ENCODE results near the gene KRT24. TPM values are rescaled to one million over a fixed set of nuclear protein-coding genes. Genes with fewer than 3 reads are reported as not detected.
"Not testable (repeated sequence)": the region's sequence is repeated elsewhere in the genome, so short reads cannot be mapped to it uniquely, and the experiment has no call there.

Gene KRT24
- total RNA-seq: not detected

- Histone ChIP-seq H3K27me3 (ENCODE audit: control insufficient read depth in 3 of 3, insufficient read depth in 3 of 3, low read length in 3 of 3) (peaks cover 0 to 4% (median 0%) of the 10 kb centered on the region in 3 donors), H3K36me3 (ENCODE audit: control insufficient read depth in 3 of 3, insufficient read depth in 3 of 3, low read length in 3 of 3) (no peaks in the 10 kb centered on the region), H3K4me3 (ENCODE audit: low read length in 3 of 3) (no peak within 1 kb of the TSS), H3K9ac (ENCODE audit: low read depth in 1 of 3, low read length in 3 of 3) (no peak within 1 kb of the TSS), H3K27ac (ENCODE audit: low read depth, low read length) (no peak within 1 kb of the TSS), H3K9me3 (ENCODE audit: control insufficient read depth in 3 of 3, low read length in 3 of 3) (no peaks in the 10 kb centered on the region), H3K4me1 (ENCODE audit: control insufficient read depth in 3 of 3, insufficient read depth in 3 of 3, low read length in 3 of 3) (peaks cover 0 to 6% (median 3%) of the 10 kb centered on the region in 3 donors)
These were observed at the start of gene KRT24 for GRCh38 chr17:40703652-40704051. KRT24 (minus strand) TSS chr17:40703752; CDS start chr17:40703693, 59 bp downstream.

- Histone ChIP-seq H3K27me3 (ENCODE audit: control insufficient read depth in 3 of 3, insufficient read depth in 3 of 3, low read length in 3 of 3) (peaks cover 5 to 15% (median 8%) of the 10 kb centered on the region in 3 donors), H3K9ac (ENCODE audit: low read depth in 1 of 3, low read length in 3 of 3) (no peak overlapping the region), H3K27ac (ENCODE audit: low read depth, low read length) (no peak overlapping the region), H3K4me3 (ENCODE audit: low read length in 3 of 3) (no peak overlapping the region), H3K36me3 (ENCODE audit: control insufficient read depth in 3 of 3, insufficient read depth in 3 of 3, low read length in 3 of 3) (no peaks in the 10 kb centered on the region), H3K9me3 (ENCODE audit: control insufficient read depth in 3 of 3, low read length in 3 of 3) (peaks cover 0 to 2% (median 2%) of the 10 kb centered on the region in 3 donors), H3K4me1 (ENCODE audit: control insufficient read depth in 3 of 3, insufficient read depth in 3 of 3, low read length in 3 of 3) (no peaks in the 10 kb centered on the region)
These were observed 47.5 kb upstream of the KRT24 start for GRCh38 chr17:40751065-40751464.

- Histone ChIP-seq H3K4me3 (ENCODE audit: low read length in 3 of 3) (no peak overlapping the region), H3K9me3 (ENCODE audit: control insufficient read depth in 3 of 3, low read length in 3 of 3) (peaks cover 0 to 2% (median 2%) of the 10 kb centered on the region in 3 donors), H3K27ac (ENCODE audit: low read depth, low read length) (no peak overlapping the region), H3K36me3 (ENCODE audit: control insufficient read depth in 3 of 3, insufficient read depth in 3 of 3, low read length in 3 of 3) (no peaks in the 10 kb centered on the region), H3K9ac (ENCODE audit: low read depth in 1 of 3, low read length in 3 of 3) (no peak overlapping the region), H3K4me1 (ENCODE audit: control insufficient read depth in 3 of 3, insufficient read depth in 3 of 3, low read length in 3 of 3) (no peaks in the 10 kb centered on the region), H3K27me3 (ENCODE audit: control insufficient read depth in 3 of 3, insufficient read depth in 3 of 3, low read length in 3 of 3) (peaks cover 5 to 15% (median 8%) of the 10 kb centered on the region in 3 donors)
These were observed 46.8 kb upstream of the KRT24 start for GRCh38 chr17:40750391-40750790.

GRCh38 chr17:40748666-40749065, 45.1 kb upstream of the KRT24 start:
- H3K27me3 ChIP-seq (ENCODE audit: control insufficient read depth in 3 of 3, insufficient read depth in 3 of 3, low read length in 3 of 3): peaks cover 5 to 15% (median 5%) of the 10 kb centered on the region in 3 donors
- not testable (repeated sequence) for H3K9ac ChIP-seq (ENCODE audit: low read depth in 1 of 3, low read length in 3 of 3); H3K4me3 ChIP-seq (ENCODE audit: low read length in 3 of 3)

GRCh38 chr17:40738553-40738952, 35.0 kb upstream of the KRT24 start:
- Histone ChIP-seq H3K9me3 (ENCODE audit: control insufficient read depth in 3 of 3, low read length in 3 of 3) (peaks cover 0 to 5% (median 0%) of the 10 kb centered on the region in 3 donors), H3K4me3 (ENCODE audit: low read length in 3 of 3) (no peak overlapping the region)

More at GRCh38 chr17:40748666-40749065, 45.1 kb upstream of the KRT24 start:
- H3K27ac ChIP-seq (ENCODE audit: low read depth, low read length); H3K36me3 ChIP-seq (ENCODE audit: control insufficient read depth in 3 of 3, insufficient read depth in 3 of 3, low read length in 3 of 3); H3K4me1 ChIP-seq (ENCODE audit: control insufficient read depth in 3 of 3, insufficient read depth in 3 of 3, low read length in 3 of 3); H3K9me3 ChIP-seq (ENCODE audit: control insufficient read depth in 3 of 3, low read length in 3 of 3): not testable (repeated sequence)

GRCh38 chr17:40735016-40735415, 31.5 kb upstream of the KRT24 start:
- H3K27me3 ChIP-seq (ENCODE audit: control insufficient read depth in 3 of 3, insufficient read depth in 3 of 3, low read length in 3 of 3): peaks cover 1 to 8% (median 6%) of the 10 kb centered on the region in 3 donors
- no peaks in the 10 kb centered on the region for H3K4me1 ChIP-seq (ENCODE audit: control insufficient read depth in 3 of 3, insufficient read depth in 3 of 3, low read length in 3 of 3)
- no peaks in the 10 kb centered on the region for H3K36me3 ChIP-seq (ENCODE audit: control insufficient read depth in 3 of 3, insufficient read depth in 3 of 3, low read length in 3 of 3)
- no peak overlapping the region for H3K27ac ChIP-seq (ENCODE audit: low read depth, low read length)
- no peak overlapping the region for H3K9ac ChIP-seq (ENCODE audit: low read depth in 1 of 3, low read length in 3 of 3)
- H3K9me3 ChIP-seq (ENCODE audit: control insufficient read depth in 3 of 3, low read length in 3 of 3): no peaks in the 10 kb centered on the region
- no peak overlapping the region for H3K4me3 ChIP-seq (ENCODE audit: low read length in 3 of 3)

More at GRCh38 chr17:40738553-40738952, 35.0 kb upstream of the KRT24 start:
- Histone ChIP-seq H3K9ac (ENCODE audit: low read depth in 1 of 3, low read length in 3 of 3) (no peak overlapping the region), H3K36me3 (ENCODE audit: control insufficient read depth in 3 of 3, insufficient read depth in 3 of 3, low read length in 3 of 3) (no peaks in the 10 kb centered on the region), H3K4me1 (ENCODE audit: control insufficient read depth in 3 of 3, insufficient read depth in 3 of 3, low read length in 3 of 3) (no peaks in the 10 kb centered on the region), H3K27ac (ENCODE audit: low read depth, low read length) (no peak overlapping the region), H3K27me3 (ENCODE audit: control insufficient read depth in 3 of 3, insufficient read depth in 3 of 3, low read length in 3 of 3) (peaks cover 0 to 8% (median 3%) of the 10 kb centered on the region in 3 donors)

GRCh38 chr17:40734018-40734417, 30.5 kb upstream of the KRT24 start:
- no peaks in the 10 kb centered on the region for H3K9me3 ChIP-seq (ENCODE audit: control insufficient read depth in 3 of 3, low read length in 3 of 3)
- peaks cover 2 to 12% (median 6%) of the 10 kb centered on the region in 3 donors for H3K27me3 ChIP-seq (ENCODE audit: control insufficient read depth in 3 of 3, insufficient read depth in 3 of 3, low read length in 3 of 3)
- H3K4me3 ChIP-seq (ENCODE audit: low read length in 3 of 3): no peak overlapping the region
- H3K27ac ChIP-seq (ENCODE audit: low read depth, low read length): no peak overlapping the region
- no peaks in the 10 kb centered on the region for H3K36me3 ChIP-seq (ENCODE audit: control insufficient read depth in 3 of 3, insufficient read depth in 3 of 3, low read length in 3 of 3)
- no peak overlapping the region for H3K9ac ChIP-seq (ENCODE audit: low read depth in 1 of 3, low read length in 3 of 3)
- H3K4me1 ChIP-seq (ENCODE audit: control insufficient read depth in 3 of 3, insufficient read depth in 3 of 3, low read length in 3 of 3): no peaks in the 10 kb centered on the region

- no peaks in the 10 kb centered on the region for H3K9me3 ChIP-seq (ENCODE audit: control insufficient read depth in 3 of 3, low read length in 3 of 3)
- H3K27ac ChIP-seq (ENCODE audit: low read depth, low read length): no peak overlapping the region
- H3K9ac ChIP-seq (ENCODE audit: low read depth in 1 of 3, low read length in 3 of 3): no peak overlapping the region
- no peaks in the 10 kb centered on the region for H3K4me1 ChIP-seq (ENCODE audit: control insufficient read depth in 3 of 3, insufficient read depth in 3 of 3, low read length in 3 of 3)
- H3K27me3 ChIP-seq (ENCODE audit: control insufficient read depth in 3 of 3, insufficient read depth in 3 of 3, low read length in 3 of 3): peaks cover 2 to 12% (median 10%) of the 10 kb centered on the region in 3 donors
- H3K36me3 ChIP-seq (ENCODE audit: control insufficient read depth in 3 of 3, insufficient read depth in 3 of 3, low read length in 3 of 3): no peaks in the 10 kb centered on the region
- no peak overlapping the region for H3K4me3 ChIP-seq (ENCODE audit: low read length in 3 of 3)
These were observed 27.4 kb upstream of the KRT24 start for GRCh38 chr17:40730970-40731369.

GRCh38 chr17:40727447-40728231, 24.1 kb upstream of the KRT24 start:
- Histone ChIP-seq H3K27me3 (ENCODE audit: control insufficient read depth in 3 of 3, insufficient read depth in 3 of 3, low read length in 3 of 3) (peaks cover 2 to 12% (median 10%) of the 10 kb centered on the region in 3 donors), H3K9me3 (ENCODE audit: control insufficient read depth in 3 of 3, low read length in 3 of 3) (no peaks in the 10 kb centered on the region), H3K9ac (ENCODE audit: low read depth in 1 of 3, low read length in 3 of 3) (no peak overlapping the region), H3K4me1 (ENCODE audit: control insufficient read depth in 3 of 3, insufficient read depth in 3 of 3, low read length in 3 of 3) (no peaks in the 10 kb centered on the region), H3K4me3 (ENCODE audit: low read length in 3 of 3) (no peak overlapping the region), H3K27ac (ENCODE audit: low read depth, low read length) (no peak overlapping the region), H3K36me3 (ENCODE audit: control insufficient read depth in 3 of 3, insufficient read depth in 3 of 3, low read length in 3 of 3) (no peaks in the 10 kb centered on the region)

- no peak overlapping the region for H3K9ac ChIP-seq (ENCODE audit: low read depth in 1 of 3, low read length in 3 of 3)
- H3K27me3 ChIP-seq (ENCODE audit: control insufficient read depth in 3 of 3, insufficient read depth in 3 of 3, low read length in 3 of 3): peaks cover 2 to 12% (median 10%) of the 10 kb centered on the region in 3 donors
- no peaks in the 10 kb centered on the region for H3K4me1 ChIP-seq (ENCODE audit: control insufficient read depth in 3 of 3, insufficient read depth in 3 of 3, low read length in 3 of 3)
- no peak overlapping the region for H3K4me3 ChIP-seq (ENCODE audit: low read length in 3 of 3)
- no peaks in the 10 kb centered on the region for H3K36me3 ChIP-seq (ENCODE audit: control insufficient read depth in 3 of 3, insufficient read depth in 3 of 3, low read length in 3 of 3)
- H3K27ac ChIP-seq (ENCODE audit: low read depth, low read length): no peak overlapping the region
- H3K9me3 ChIP-seq (ENCODE audit: control insufficient read depth in 3 of 3, low read length in 3 of 3): no peaks in the 10 kb centered on the region
These were observed 23.4 kb upstream of the KRT24 start for GRCh38 chr17:40726919-40727318.

Data from skeletal muscle tissue (tissue), 4 donors.